ENCODE measurements around the gene CCDC107. TPM values are rescaled to one million over a fixed set of nuclear protein-coding genes. Genes with fewer than 3 reads are reported as not detected.
"Not testable (repeated sequence)": the region's sequence is repeated elsewhere in the genome, so short reads cannot be mapped to it uniquely, and the experiment has no call there.

The CCDC107 gene
- total and polyA plus RNA-seq, 2 donors (not counting 1 experiment from before 2014, with no cell fraction given), result 20.6 to 24.9 TPM

GRCh38 chr9:35637427-35637955 lies 20.6 kb upstream of the CCDC107 start:
- not testable (repeated sequence) for H3K9ac ChIP-seq (ENCODE audit: insufficient read depth, low read length); H3K9me3 ChIP-seq (ENCODE audit: control insufficient read depth, insufficient read depth, low read depth, low read length); H4K20me1 ChIP-seq (ENCODE audit: control insufficient read depth, extremely low read depth, insufficient read depth, low read length); H3K4me3 ChIP-seq (replicated peaks in 1 of 4; ENCODE audit: control extremely low read depth in 1 of 4, insufficient read depth in 1 of 4, low read depth in 3 of 4, low read length in 4 of 4); H3K4me2 ChIP-seq (ENCODE audit: extremely low read depth, insufficient read depth, low read length); H3K27me3 ChIP-seq (ENCODE audit: control insufficient read depth, insufficient read depth, low read length); H3K4me1 ChIP-seq (ENCODE audit: control insufficient read depth, extremely low read depth, insufficient read depth, low read length); H3K27ac ChIP-seq (ENCODE audit: insufficient read depth, low read length); H3K79me2 ChIP-seq (ENCODE audit: control insufficient read depth, insufficient read depth, low read length); H2AFZ ChIP-seq (ENCODE audit: low read length); H3K36me3 ChIP-seq (ENCODE audit: control insufficient read depth, insufficient read depth, low read length)
- peak in 1 of 2 donors; percentile 22 for DNase-seq (ENCODE audit: low read depth in 2 of 2)

DNA sequence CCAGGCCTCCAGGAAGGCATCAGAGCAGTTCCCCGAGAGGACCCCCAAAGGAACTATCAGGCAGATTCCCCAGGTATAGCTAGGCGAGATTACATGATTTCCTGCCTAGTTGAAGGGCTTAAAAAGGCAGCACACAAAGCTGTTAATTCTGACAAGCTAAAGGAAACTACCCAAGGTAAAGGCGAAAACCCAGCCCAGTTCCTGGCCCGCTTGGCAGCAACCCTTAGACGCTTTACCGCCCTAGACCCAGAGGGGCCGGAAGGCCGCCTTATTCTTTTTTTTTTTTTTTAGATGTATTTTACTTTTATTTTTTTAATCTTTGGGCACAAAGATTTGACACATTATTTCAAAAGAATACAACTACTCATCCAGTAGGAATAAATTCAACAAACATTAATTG lies 19.3 kb upstream of the CCDC107 start:
- not testable (repeated sequence) for H3K4me2 ChIP-seq (ENCODE audit: extremely low read depth, insufficient read depth, low read length); H3K27me3 ChIP-seq (ENCODE audit: control insufficient read depth, insufficient read depth, low read length); H3K79me2 ChIP-seq (ENCODE audit: control insufficient read depth, insufficient read depth, low read length); H3K4me3 ChIP-seq (replicated peaks in 1 of 4; ENCODE audit: control extremely low read depth in 1 of 4, insufficient read depth in 1 of 4, low read depth in 3 of 4, low read length in 4 of 4); H2AFZ ChIP-seq (ENCODE audit: low read length); H4K20me1 ChIP-seq (ENCODE audit: control insufficient read depth, extremely low read depth, insufficient read depth, low read length); H3K9ac ChIP-seq (ENCODE audit: insufficient read depth, low read length); H3K27ac ChIP-seq (ENCODE audit: insufficient read depth, low read length); H3K9me3 ChIP-seq (ENCODE audit: control insufficient read depth, insufficient read depth, low read depth, low read length); DNase-seq (ENCODE audit: low read depth in 2 of 2); H3K4me1 ChIP-seq (ENCODE audit: control insufficient read depth, extremely low read depth, insufficient read depth, low read length); H3K36me3 ChIP-seq (ENCODE audit: control insufficient read depth, insufficient read depth, low read length)

DNA sequence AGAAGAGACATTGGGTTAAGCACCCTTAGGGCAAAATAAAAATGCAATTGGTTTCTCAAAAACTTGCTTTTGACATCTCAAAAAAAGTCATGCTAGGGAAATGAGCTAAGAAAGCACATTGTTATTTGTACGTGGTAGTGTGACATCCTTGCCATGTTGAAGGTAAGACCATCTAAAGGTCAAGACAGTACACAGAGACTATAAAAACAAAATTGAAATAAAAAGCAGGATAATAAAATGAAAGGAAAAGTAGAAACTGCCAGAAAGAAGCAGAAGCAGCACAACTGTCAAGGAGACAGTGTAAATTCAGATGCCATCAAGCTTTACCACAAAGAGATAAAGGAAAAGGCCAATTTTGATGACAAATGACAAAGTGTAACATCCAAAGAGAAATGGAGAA lies 18.9 kb upstream of the CCDC107 start:
- not testable (repeated sequence) for H3K4me3 ChIP-seq (replicated peaks in 1 of 4; ENCODE audit: control extremely low read depth in 1 of 4, insufficient read depth in 1 of 4, low read depth in 3 of 4, low read length in 4 of 4); H3K4me2 ChIP-seq (ENCODE audit: extremely low read depth, insufficient read depth, low read length); H3K36me3 ChIP-seq (ENCODE audit: control insufficient read depth, insufficient read depth, low read length); H3K79me2 ChIP-seq (ENCODE audit: control insufficient read depth, insufficient read depth, low read length); H3K27me3 ChIP-seq (ENCODE audit: control insufficient read depth, insufficient read depth, low read length); H3K4me1 ChIP-seq (ENCODE audit: control insufficient read depth, extremely low read depth, insufficient read depth, low read length); H3K9me3 ChIP-seq (ENCODE audit: control insufficient read depth, insufficient read depth, low read depth, low read length); H3K27ac ChIP-seq (ENCODE audit: insufficient read depth, low read length); H3K9ac ChIP-seq (ENCODE audit: insufficient read depth, low read length); DNase-seq (ENCODE audit: low read depth in 2 of 2); H2AFZ ChIP-seq (ENCODE audit: low read length); H4K20me1 ChIP-seq (ENCODE audit: control insufficient read depth, extremely low read depth, insufficient read depth, low read length)

GRCh38 chr9:35639631-35640030 lies 18.5 kb upstream of the CCDC107 start:
- Histone ChIP-seq H3K9me3 (ENCODE audit: control insufficient read depth, insufficient read depth, low read depth, low read length) (no peaks in the 10 kb centered on the region), H3K79me2 (ENCODE audit: control insufficient read depth, insufficient read depth, low read length) (no peaks in the 10 kb centered on the region)

DNA sequence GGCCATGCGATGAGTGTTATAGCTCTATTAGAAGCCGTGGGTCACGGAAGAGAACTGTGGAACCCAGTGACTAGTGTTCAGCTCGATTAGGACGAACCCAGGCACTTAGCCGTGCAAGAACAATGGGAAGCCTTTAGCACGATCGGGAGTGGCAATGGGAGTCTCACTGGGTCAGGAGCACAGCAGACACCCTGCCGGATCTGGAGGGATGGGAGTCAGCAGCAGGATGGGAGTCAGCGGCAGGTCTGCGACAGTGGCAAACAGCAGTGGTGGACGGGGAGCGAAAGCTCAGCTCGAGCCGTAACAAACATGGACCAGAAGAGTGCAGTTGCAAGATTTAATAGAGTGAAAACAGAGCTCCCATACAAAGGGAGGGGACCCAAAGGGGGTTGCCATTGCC lies 17.7 kb upstream of the CCDC107 start:
- H3K4me3 ChIP-seq (replicated peaks in 1 of 4; ENCODE audit: control extremely low read depth in 1 of 4, insufficient read depth in 1 of 4, low read depth in 3 of 4, low read length in 4 of 4); H4K20me1 ChIP-seq (ENCODE audit: control insufficient read depth, extremely low read depth, insufficient read depth, low read length); H3K27me3 ChIP-seq (ENCODE audit: control insufficient read depth, insufficient read depth, low read length); H3K4me2 ChIP-seq (ENCODE audit: extremely low read depth, insufficient read depth, low read length); H3K9ac ChIP-seq (ENCODE audit: insufficient read depth, low read length); H3K36me3 ChIP-seq (ENCODE audit: control insufficient read depth, insufficient read depth, low read length); H3K9me3 ChIP-seq (ENCODE audit: control insufficient read depth, insufficient read depth, low read depth, low read length); H3K4me1 ChIP-seq (ENCODE audit: control insufficient read depth, extremely low read depth, insufficient read depth, low read length); H3K79me2 ChIP-seq (ENCODE audit: control insufficient read depth, insufficient read depth, low read length); DNase-seq (ENCODE audit: low read depth in 2 of 2); H3K27ac ChIP-seq (ENCODE audit: insufficient read depth, low read length); H2AFZ ChIP-seq (ENCODE audit: low read length): not testable (repeated sequence)

More at GRCh38 chr9:35639631-35640030, 18.5 kb upstream of the CCDC107 start:
- Histone ChIP-seq H3K9ac (ENCODE audit: insufficient read depth, low read length) (no peak overlapping the region), H3K4me2 (ENCODE audit: extremely low read depth, insufficient read depth, low read length) (no peak overlapping the region), H3K4me3 (replicated peaks in 1 of 4; ENCODE audit: control extremely low read depth in 1 of 4, insufficient read depth in 1 of 4, low read depth in 3 of 4, low read length in 4 of 4) (no peak overlapping the region), H3K4me1 (ENCODE audit: control insufficient read depth, extremely low read depth, insufficient read depth, low read length) (no peaks in the 10 kb centered on the region), H2AFZ (ENCODE audit: low read length) (no peak overlapping the region), H3K27me3 (ENCODE audit: control insufficient read depth, insufficient read depth, low read length) (no peaks in the 10 kb centered on the region), H4K20me1 (ENCODE audit: control insufficient read depth, extremely low read depth, insufficient read depth, low read length) (no peaks in the 10 kb centered on the region), H3K36me3 (ENCODE audit: control insufficient read depth, insufficient read depth, low read length) (no peaks in the 10 kb centered on the region), H3K27ac (ENCODE audit: insufficient read depth, low read length) (no peak overlapping the region)
- no peak for DNase-seq (ENCODE audit: low read depth in 2 of 2)
- TF ChIP-seq EZH2 (IDR thresholded peaks at IDR 0.05; ENCODE audit: low read length, missing control alignments) (no peak), CTCF (conservative IDR thresholded peaks at IDR 0.05 in 1 of 2, IDR thresholded peaks at IDR 0.05 in 1 of 2; ENCODE audit: low read depth in 1 of 2, low read length in 2 of 2) (no peak)

DNA sequence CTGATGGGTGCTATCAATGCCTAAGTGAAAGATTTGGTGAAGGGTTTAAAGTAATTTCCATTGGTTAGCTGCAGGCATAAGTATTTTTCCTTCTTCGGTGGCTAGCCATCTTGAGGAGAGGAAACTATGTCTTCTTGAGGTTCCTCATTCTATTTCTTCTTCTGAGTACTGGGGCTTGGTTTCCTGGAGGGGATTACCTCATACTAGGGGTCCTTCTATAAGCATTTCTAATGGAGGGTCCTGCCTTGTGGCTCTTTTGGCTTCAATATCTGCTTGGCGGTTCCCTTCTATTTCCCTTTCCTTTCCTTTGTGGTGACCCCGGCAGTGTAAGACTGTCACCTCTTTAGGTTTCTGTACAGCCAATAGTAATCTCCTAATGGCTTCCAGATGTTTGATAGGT lies 16.6 kb upstream of the CCDC107 start:
- not testable (repeated sequence) for H3K27me3 ChIP-seq (ENCODE audit: control insufficient read depth, insufficient read depth, low read length); H3K36me3 ChIP-seq (ENCODE audit: control insufficient read depth, insufficient read depth, low read length); H3K27ac ChIP-seq (ENCODE audit: insufficient read depth, low read length); H3K4me2 ChIP-seq (ENCODE audit: extremely low read depth, insufficient read depth, low read length); H3K79me2 ChIP-seq (ENCODE audit: control insufficient read depth, insufficient read depth, low read length); H4K20me1 ChIP-seq (ENCODE audit: control insufficient read depth, extremely low read depth, insufficient read depth, low read length); H3K9ac ChIP-seq (ENCODE audit: insufficient read depth, low read length); DNase-seq (ENCODE audit: low read depth in 2 of 2); H3K4me3 ChIP-seq (replicated peaks in 1 of 4; ENCODE audit: control extremely low read depth in 1 of 4, insufficient read depth in 1 of 4, low read depth in 3 of 4, low read length in 4 of 4); H2AFZ ChIP-seq (ENCODE audit: low read length); H3K9me3 ChIP-seq (ENCODE audit: control insufficient read depth, insufficient read depth, low read depth, low read length); H3K4me1 ChIP-seq (ENCODE audit: control insufficient read depth, extremely low read depth, insufficient read depth, low read length)

All from fibroblast of lung (primary cell).